CD14-positive monocyte (primary cell): ENCODE measurements around the gene STAP2. TPM values are rescaled to one million over a fixed set of nuclear protein-coding genes. Genes with fewer than 3 reads are reported as not detected.

Experiments used
- DNase-seq, 3 donors: peaks; one replicate each; pipeline ENCODE4 v3.0.0-alpha.2; 2011 to 2022
- H2AFZ ChIP-seq: 2 replicates; pipeline ENCODE4 v1.6.0; 2012; ENCODE audit warnings: mild to moderate bottlenecking, low read depth, low read length, inconsistent platforms; ENCODE audit not compliant: insufficient read depth, poor library complexity, severe bottlenecking
- H3K27ac ChIP-seq, 2 donors: 1 replicate in 1 of 2; 2 replicates in 1 of 2; pipeline ENCODE4 v1.5.1; 2012 to 2013; ENCODE audit warnings: low read length in 2 of 2, control low read depth in 1 of 2, inconsistent platforms in 1 of 2, low read depth in 1 of 2, mild to moderate bottlenecking in 1 of 2
- H3K27me3 ChIP-seq, 2 donors: one replicate each; pipeline versions ENCODE4 v1.6.0 to v1.6.1; 2011 to 2013; ENCODE audit warnings: low read length in 2 of 2; ENCODE audit not compliant: control insufficient read depth in 2 of 2, insufficient read depth in 2 of 2
- H3K36me3 ChIP-seq, 2 donors: replicated peaks in 1 of 2; 1 replicate in 1 of 2; 2 replicates in 1 of 2; pipeline versions ENCODE4 v1.5.1 to v1.6.1; 2012 to 2013; ENCODE audit warnings: low read length in 2 of 2, control low read depth in 1 of 2, inconsistent platforms in 1 of 2, mild to moderate bottlenecking in 1 of 2; ENCODE audit not compliant: insufficient read depth in 2 of 2, control insufficient read depth in 1 of 2
- H3K4me1 ChIP-seq, 2 donors: 1 replicate in 1 of 2; 2 replicates in 1 of 2; pipeline versions ENCODE4 v1.5.1 to v1.6.1; 2012 to 2013; ENCODE audit warnings: low read length in 2 of 2, control low read depth in 1 of 2, inconsistent platforms in 1 of 2, mild to moderate bottlenecking in 1 of 2, moderate library complexity in 1 of 2; ENCODE audit not compliant: insufficient read depth in 2 of 2, control insufficient read depth in 1 of 2
- H3K4me2 ChIP-seq: replicated peaks from 2 replicates; pipeline ENCODE3; 2012; ENCODE audit warnings: low read length, moderate library complexity, mild to moderate bottlenecking; ENCODE audit not compliant: poor library complexity, severe bottlenecking; ENCODE audit errors: extremely low read depth
- H3K4me3 ChIP-seq, 3 experiments: fragments of 200-600 bp in 1 of 3; sonication (generic) in 1 of 3; replicated peaks in 1 of 3; 1 replicate in 2 of 3; 2 replicates in 1 of 3; pipeline ENCODE4 v1.5.1; 2011 to 2013; ENCODE audit warnings: low read length in 3 of 3, mild to moderate bottlenecking in 3 of 3, control low read depth in 2 of 3, low read depth in 2 of 3, inconsistent platforms in 1 of 3, moderate library complexity in 1 of 3
- H3K79me2 ChIP-seq: 2 replicates; pipeline ENCODE4 v1.6.0; 2012; ENCODE audit warnings: mild to moderate bottlenecking, control low read depth, inconsistent platforms, low read length, moderate library complexity; ENCODE audit not compliant: insufficient read depth
- H3K9ac ChIP-seq: 2 replicates; pipeline ENCODE4 v1.6.0; 2017; ENCODE audit warnings: low read length, mild to moderate bottlenecking; ENCODE audit not compliant: insufficient read depth, poor library complexity, severe bottlenecking
- H3K9me3 ChIP-seq, 2 donors: replicated peaks in 1 of 2; 1 replicate in 1 of 2; 2 replicates in 1 of 2; pipeline versions ENCODE4 v1.5.1 to v1.6.1; 2012 to 2013; ENCODE audit warnings: low read length in 2 of 2, control low read depth in 1 of 2; ENCODE audit not compliant: control insufficient read depth in 1 of 2, insufficient read depth in 1 of 2
- H4K20me1 ChIP-seq: 2 replicates; pipeline ENCODE4 v1.6.0; 2012; ENCODE audit warnings: mild to moderate bottlenecking, low read length, control low read depth, moderate library complexity; ENCODE audit not compliant: insufficient read depth
- H3K27ac Mint-ChIP-seq, 7 donors: one replicate each; pipeline ENCODE4 v1.8.0; 2020; ENCODE audit warnings: mild to moderate bottlenecking in 7 of 7, mixed read lengths in 7 of 7, moderate library complexity in 6 of 7, inconsistent platforms in 2 of 7
- H3K27me3 Mint-ChIP-seq, 3 donors: one replicate each; pipeline ENCODE4 v1.8.0; 2021 to 2022; ENCODE audit warnings: low read depth in 3 of 3, mild to moderate bottlenecking in 3 of 3, mixed read lengths in 3 of 3, moderate library complexity in 3 of 3, inconsistent platforms in 1 of 3
- H3K36me3 Mint-ChIP-seq, 2 donors: one replicate each; pipeline ENCODE4 v1.8.0; 2020; ENCODE audit warnings: mixed read lengths in 2 of 2, inconsistent platforms in 1 of 2, mild to moderate bottlenecking in 1 of 2
- H3K4me1 Mint-ChIP-seq: one replicate; pipeline ENCODE4 v1.8.0; 2020; ENCODE audit warnings: mild to moderate bottlenecking, mixed read lengths
- H3K4me3 Mint-ChIP-seq, 2 donors: one replicate each; pipeline ENCODE4 v1.8.0; 2020; ENCODE audit warnings: mild to moderate bottlenecking in 2 of 2, mixed read lengths in 2 of 2, moderate library complexity in 1 of 2
- H3K9me3 Mint-ChIP-seq, 7 donors: one replicate each; pipeline ENCODE4 v1.8.0; 2020 to 2022; ENCODE audit warnings: mixed read lengths in 7 of 7, mild to moderate bottlenecking in 6 of 7, moderate library complexity in 6 of 7, inconsistent platforms in 2 of 7
- CTCF ChIP-seq: fragments of 200-600 bp; IDR thresholded peaks from one replicate; pipeline ENCODE4 v1.8.0; 2022; ENCODE audit warnings: antibody characterized with exemption, mild to moderate bottlenecking
- WGBS: methylation state at CpG from one replicate; pipeline ENCODE4 v1.1.5; 2013; ENCODE audit warnings: missing lambda C conversion rate; ENCODE audit not compliant: insufficient coverage; 5-methylcytosine and 5-hydroxymethylcytosine counted together
- intact Hi-C, 2 donors: fragments of 100-400 bp; cut with micrococcal nuclease; formaldehyde crosslinking; loops; one replicate each; pipeline versions ENCODE4 v1.15.0 to v1.15.1; 2023
- polyA plus RNA-seq, 3 donors: library from polyadenylated mRNA; depleted of rRNA in 1 of 3; unstranded in 2 of 3; stranded (reverse) in 1 of 3; fragments of 300-500 nt in 2 of 3; fragments of >200 nt in 1 of 3; fragmentation: Illumina TruSeq in 2 of 3; gene quantifications; 1 replicate in 2 of 3; 2 replicates in 1 of 3; pipeline ENCODE4 v1.2.3, GENCODE V29; 2012 to 2021

Gene STAP2
- polyA plus RNA-seq, 3 donors, result 0.11 to 0.17 TPM; not detected in 1

GRCh38 chr19:4369888-4370260 lies 31.2 kb upstream of the STAP2 start:
- peaks cover 99% of the 10 kb centered on the region for H4K20me1 ChIP-seq
- WGBS, result under 1% methylated on average over 21 of the region's 21 CpGs
- no peaks in the 10 kb centered on the region for H3K9me3 Mint-ChIP-seq
- peak overlapping the region; percentile 76 to 90 for H3K4me3 Mint-ChIP-seq
- peaks cover 54 to 59% of the 10 kb centered on the region in 2 donors for H3K4me1 ChIP-seq
- H2AFZ ChIP-seq, result no peak overlapping the region
- H3K27me3 Mint-ChIP-seq, result no peaks in the 10 kb centered on the region
- H3K9ac ChIP-seq, result peak overlapping the region; percentile 70
- intact Hi-C loops, result no loop called here
- peak overlapping the region; percentile 58 to 82 for H3K27ac ChIP-seq
- H3K4me2 ChIP-seq, result peak overlapping the region; percentile 88
- peaks cover 34 to 54% of the 10 kb centered on the region in 2 donors for H3K36me3 Mint-ChIP-seq
- DNase-seq, result peak; percentile 54 to 61 (median 59)
- TF ChIP-seq CTCF, result peak; percentile 58
- peaks cover 15 to 26% of the 10 kb centered on the region in 2 donors for H3K36me3 ChIP-seq
- peak overlapping the region; percentile 82 to 91 (median 88) for H3K27ac Mint-ChIP-seq
- H3K4me1 Mint-ChIP-seq, result peaks cover 56% of the 10 kb centered on the region
- peaks cover 76% of the 10 kb centered on the region for H3K79me2 ChIP-seq
- H3K4me3 ChIP-seq, result peak overlapping the region; percentile 23 to 75 (median 26)
- no peaks in the 10 kb centered on the region for H3K9me3 ChIP-seq
- H3K27me3 ChIP-seq, result no peaks in the 10 kb centered on the region

DNA sequence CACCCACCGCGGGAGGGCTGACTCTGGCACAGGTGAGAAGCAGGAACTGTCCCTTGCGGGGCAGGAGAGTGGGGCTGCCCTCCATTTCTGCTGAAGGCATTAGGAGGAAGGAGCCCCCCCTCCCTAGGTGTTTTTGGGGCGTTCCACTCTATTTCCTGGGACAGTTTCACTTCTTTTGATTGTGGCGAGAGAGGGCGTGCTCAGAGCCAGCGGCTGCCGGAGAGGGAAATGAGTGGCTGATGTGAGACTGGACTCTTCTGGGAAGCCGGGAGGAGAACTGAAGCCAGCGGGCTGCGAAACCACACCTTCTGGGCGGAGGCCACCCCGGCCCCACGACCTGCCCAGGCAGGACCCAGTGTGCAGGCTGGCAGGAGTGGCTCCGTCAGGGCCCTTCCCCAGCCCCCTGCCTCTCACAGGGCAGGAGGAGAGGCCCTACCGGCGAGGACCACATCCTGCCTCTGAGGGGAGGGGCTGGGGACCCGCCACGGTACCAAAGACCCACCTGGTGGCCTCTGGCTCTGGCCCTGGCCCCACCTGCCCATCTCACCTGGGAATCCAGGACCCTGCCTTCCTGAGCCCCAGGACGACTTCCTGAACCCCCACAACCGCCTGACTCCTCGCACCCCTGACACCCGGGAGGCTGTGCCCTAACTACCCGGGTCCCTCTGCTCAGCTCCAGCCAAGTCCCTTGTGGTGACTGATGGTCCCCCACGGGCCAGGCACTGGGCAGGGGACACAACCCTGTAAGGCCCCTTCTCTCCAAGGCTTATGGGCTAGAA lies 30.7 kb upstream of the STAP2 start:
- no peaks in the 10 kb centered on the region for H3K9me3 Mint-ChIP-seq
- H3K4me1 Mint-ChIP-seq, result peaks cover 51% of the 10 kb centered on the region
- Histone ChIP-seq H4K20me1 (peaks cover 93% of the 10 kb centered on the region), H3K4me1 (peaks cover 48 to 53% of the 10 kb centered on the region in 2 donors), H3K27ac (peak overlapping the region; percentile 58 to 82), H3K4me3 (peak overlapping the region; percentile 23 to 75 (median 26)), H3K27me3 (no peaks in the 10 kb centered on the region), H3K9ac (peak overlapping the region; percentile 70), H3K9me3 (no peaks in the 10 kb centered on the region), H3K36me3 (peaks cover 15 to 31% of the 10 kb centered on the region in 2 donors), H3K79me2 (peaks cover 70% of the 10 kb centered on the region), H3K4me2 (peak overlapping the region; percentile 88), H2AFZ (no peak overlapping the region)
- peak overlapping the region; percentile 82 to 91 (median 88) for H3K27ac Mint-ChIP-seq
- peak; percentile 53 to 71 (median 67) for DNase-seq
- intact Hi-C loops, result no loop called here
- WGBS, result under 1% methylated on average over 19 of the region's 25 CpGs
- H3K36me3 Mint-ChIP-seq, result peaks cover 35 to 57% of the 10 kb centered on the region in 2 donors
- no peak for TF ChIP-seq CTCF
- peak overlapping the region; percentile 76 to 90 for H3K4me3 Mint-ChIP-seq
- H3K27me3 Mint-ChIP-seq, result no peaks in the 10 kb centered on the region
